Panc1 (cell line): Measurements from ENCODE around the gene NDUFA12.

Source experiments
- CTCF ChIP-seq: fragments of 450-650 bp; IDR thresholded peaks from 2 replicates; pipeline ENCODE4 v1.5.1; 2017; ENCODE audit warnings: mild to moderate bottlenecking
- POLR2AphosphoS5 ChIP-seq: IDR thresholded peaks from 2 replicates; pipeline ENCODE4 v1.6.1; 2012; ENCODE audit warnings: mild to moderate bottlenecking, low read depth, low read length, moderate library complexity
- REST ChIP-seq, 2 experiments: IDR thresholded peaks; 2 replicates each; pipeline ENCODE4 v1.6.1; 2011 to 2012; ENCODE audit warnings: low read depth in 2 of 2, control low read depth in 1 of 2, low read length in 1 of 2, mild to moderate bottlenecking in 1 of 2, moderate library complexity in 1 of 2; ENCODE audit not compliant: insufficient read depth in 1 of 2
- SIN3A ChIP-seq: IDR thresholded peaks from 2 replicates; pipeline ENCODE4 v1.6.1; 2012; ENCODE audit warnings: low read depth, mild to moderate bottlenecking, low read length, moderate library complexity, borderline replicate concordance; ENCODE audit not compliant: insufficient read depth
- TCF7L2 ChIP-seq: IDR thresholded peaks from 2 replicates; pipeline ENCODE4 v1.6.1; 2011; ENCODE audit warnings: mild to moderate bottlenecking, low read depth, low read length, inconsistent platforms

- no peak for TF ChIP-seq REST (IDR thresholded peaks at IDR 0.05; ENCODE audit: insufficient read depth in 1 of 2, low read depth in 2 of 2, low read length in 1 of 2)
- TF ChIP-seq TCF7L2 = no peak
- TF ChIP-seq CTCF = no peak
- TF ChIP-seq POLR2AphosphoS5 = no peak
- no peak for TF ChIP-seq SIN3A
Measured at GRCh38 chr12:95037906-95038305, 34.4 kb upstream of the NDUFA12 start.
